SK-MEL-5 (cell line): Measurements from ENCODE around the gene CTBS. TPM values are rescaled to one million over a fixed set of nuclear protein-coding genes. Genes with fewer than 3 reads are reported as not detected.
"Not testable (repeated sequence)": the region's sequence is repeated elsewhere in the genome, so short reads cannot be mapped to it uniquely, and the experiment has no call there.

ENCODE experiments used
- DNase-seq: peaks from one replicate; pipeline ENCODE4 v3.0.0-alpha.2; 2016; ENCODE audit warnings: low read depth, low spot score
- in situ Hi-C: cut with HindIII; loops from 2 replicates; pipeline ENCODE4 v1.10.0; 2016; ENCODE audit warnings: low sequenced_read_pairs, high pct_unique_total_duplicates, low pct_unique_long_range_greater_than_20kb
- total RNA-seq: library from RNA; depleted of rRNA; stranded (reverse); fragments of >200 nt; shearing (Covaris generic); gene quantifications from 2 replicates; pipeline ENCODE4 v1.2.3, GENCODE V29; 2014

The CTBS gene
- total RNA-seq, 1 experiment from 2014 or later = 13.6 TPM

DNA sequence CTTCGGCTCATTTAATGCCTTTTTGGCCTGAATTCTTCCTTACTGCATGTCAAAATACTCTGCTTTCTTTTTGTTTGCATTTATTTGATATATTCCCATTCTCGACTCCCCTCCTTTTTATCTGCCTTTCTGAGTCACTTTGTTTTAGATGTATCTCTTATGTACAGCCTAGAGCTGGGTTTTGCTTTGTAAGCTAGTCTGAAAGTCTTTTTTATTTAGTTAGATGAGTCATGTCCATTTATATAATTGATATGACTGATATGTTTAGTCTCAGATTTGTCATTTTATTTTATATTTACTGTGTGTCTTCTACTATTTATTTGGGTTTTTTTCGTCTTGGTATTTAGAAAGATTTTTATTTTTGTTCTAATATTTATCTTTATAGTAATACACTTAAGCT, 34.3 kb downstream of the CTBS start:
- no peak for DNase-seq
- in situ Hi-C loops = no loop called here

DNA sequence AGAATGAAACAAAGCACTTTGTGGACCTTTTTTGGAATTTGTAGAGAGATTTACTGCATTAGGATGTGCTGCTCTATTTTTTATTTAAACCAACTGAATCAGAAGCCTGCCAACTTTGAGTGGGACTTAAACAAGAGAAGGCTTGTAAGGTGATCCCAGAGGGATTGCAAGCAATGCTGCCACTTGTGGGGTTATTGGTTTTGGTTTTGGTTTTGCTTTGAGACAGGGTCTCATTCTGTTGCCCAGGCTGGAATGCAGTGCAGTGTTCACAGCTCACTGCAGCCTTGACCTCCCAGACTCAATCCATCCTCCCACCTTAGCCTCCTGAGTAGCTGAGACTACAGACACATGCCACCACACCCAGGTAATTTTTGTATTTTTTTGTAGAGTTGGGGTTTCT, 35.6 kb downstream of the CTBS start:
- in situ Hi-C loops = no loop called here
- DNase-seq = no peak

DNA sequence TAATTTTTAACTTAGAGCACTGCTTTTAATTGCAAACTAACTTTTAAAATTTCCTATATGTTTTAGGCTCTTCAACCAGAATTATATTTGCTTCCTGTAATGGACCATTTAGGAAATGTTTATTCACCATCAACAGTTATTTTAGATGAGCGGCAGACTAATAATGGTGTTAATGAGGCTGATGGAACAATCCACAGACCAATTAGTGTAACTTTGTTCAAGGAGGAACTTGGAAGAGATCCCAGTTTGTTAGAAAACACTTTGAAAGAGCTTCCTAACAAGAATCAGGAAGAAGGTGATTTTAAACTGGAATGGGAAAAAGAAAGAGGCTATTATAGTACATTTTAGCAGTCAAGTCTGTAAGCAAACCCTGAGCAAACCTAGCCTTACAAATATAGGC, 48.5 kb downstream of the CTBS start:
- no peak for DNase-seq
- in situ Hi-C loops = no loop called here

DNA sequence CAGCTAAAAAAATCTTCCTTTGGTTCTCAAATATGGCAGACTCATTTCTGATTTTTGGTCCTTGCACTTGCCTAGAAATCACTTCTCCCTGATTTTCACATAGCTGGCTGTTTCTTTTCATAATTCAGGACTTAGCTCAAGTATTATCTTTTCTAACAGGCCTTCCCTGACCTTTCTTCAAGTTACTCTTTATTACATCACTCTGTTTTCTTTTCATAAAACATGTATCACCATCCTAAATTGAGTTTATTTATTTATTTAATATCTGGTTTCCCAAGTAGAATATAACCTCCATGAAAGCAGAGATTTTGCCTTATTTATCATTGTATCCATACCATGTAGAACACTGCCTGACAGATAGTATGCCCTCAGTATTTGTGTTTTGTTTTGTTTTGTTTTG, 49.6 kb downstream of the CTBS start:
- in situ Hi-C loops = no loop called here
- no peak for DNase-seq

DNA sequence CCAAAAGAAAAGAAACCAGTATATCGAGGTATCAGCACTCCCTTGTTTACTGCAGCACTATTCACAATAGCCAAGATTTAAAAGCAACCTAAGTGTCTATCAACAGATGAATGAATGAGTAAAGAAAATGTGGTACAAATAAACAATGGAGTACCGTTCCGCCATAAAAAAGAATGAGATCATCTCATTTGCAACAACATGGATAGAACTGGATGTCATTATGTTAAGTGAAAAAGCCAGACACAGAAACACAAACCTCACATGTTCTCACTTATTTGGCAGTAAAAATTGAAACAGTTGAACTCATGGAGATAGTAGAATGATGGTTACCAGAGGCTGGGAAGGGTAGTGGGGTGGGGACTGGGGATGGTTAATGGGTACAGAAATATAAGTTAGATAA, 63.6 kb downstream of the CTBS start:
- no peak for DNase-seq
- in situ Hi-C loops = no loop called here

DNA sequence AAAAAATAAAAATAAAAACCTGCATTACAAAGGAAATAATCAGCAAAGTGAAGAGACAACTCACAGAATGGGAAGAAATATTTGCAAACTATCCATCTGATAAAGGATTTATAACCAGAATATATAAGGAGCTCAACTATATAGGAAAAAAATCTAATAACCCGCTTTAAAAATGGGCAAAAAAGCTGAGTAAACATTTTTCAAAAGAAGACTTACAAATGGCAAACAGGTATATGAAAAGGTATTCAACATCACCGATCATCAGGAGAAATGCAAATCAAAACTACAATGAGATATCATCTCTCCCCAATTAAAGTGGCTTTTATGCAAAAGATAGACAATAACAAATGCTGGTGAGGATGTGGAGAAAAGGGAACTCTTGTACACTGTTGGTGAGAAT, 64.1 kb downstream of the CTBS start:
- in situ Hi-C loops = no loop called here
- DNase-seq = no peak

DNA sequence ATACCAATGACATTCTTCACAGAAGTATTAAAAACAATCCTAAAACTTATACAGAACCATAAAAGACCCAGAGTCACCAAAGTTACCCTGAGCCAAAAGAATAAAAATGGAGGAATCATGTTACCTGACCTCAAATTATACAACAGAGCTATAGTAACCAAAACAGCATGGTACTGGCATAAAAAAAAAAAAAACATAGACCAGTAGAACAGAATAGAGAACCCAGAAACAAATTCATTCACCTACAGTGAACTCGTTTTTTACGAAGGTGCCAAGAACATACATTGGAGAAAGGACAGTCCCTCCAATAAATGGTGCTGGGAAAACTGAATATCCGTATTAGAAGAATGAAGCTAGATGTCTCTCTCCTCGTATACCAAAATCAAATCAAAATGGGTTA, 65.2 kb downstream of the CTBS start:
- no peak for DNase-seq
- in situ Hi-C loops = no loop called here

DNA sequence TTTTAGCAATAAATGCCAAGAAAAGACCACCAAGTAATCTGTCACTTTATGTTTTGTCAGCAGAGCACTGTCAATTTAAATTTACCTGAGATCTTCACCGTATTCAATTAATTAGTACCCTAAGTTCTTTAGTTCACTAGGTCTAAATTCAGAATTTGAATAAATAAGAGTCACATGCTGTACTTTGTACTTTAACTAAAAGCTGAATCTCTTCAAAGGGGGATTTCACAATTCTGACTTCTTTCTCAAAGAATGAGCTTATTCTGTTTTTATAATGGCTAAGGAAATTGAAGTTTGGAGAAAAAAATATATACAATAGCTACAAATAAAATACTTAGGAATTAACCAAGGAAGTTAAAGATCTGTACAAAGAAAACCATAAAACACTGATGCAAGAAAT, 65.7 kb downstream of the CTBS start:
- in situ Hi-C loops = no loop called here
- DNase-seq = no peak

- in situ Hi-C loops, DNase-seq: not testable (repeated sequence)
Measured at GRCh38 chr1:84507887-84508286, 66.4 kb downstream of the CTBS start.

- no peak for DNase-seq
- in situ Hi-C loops = no loop called here
Measured at GRCh38 chr1:84506729-84507453, 67.3 kb downstream of the CTBS start.

DNA sequence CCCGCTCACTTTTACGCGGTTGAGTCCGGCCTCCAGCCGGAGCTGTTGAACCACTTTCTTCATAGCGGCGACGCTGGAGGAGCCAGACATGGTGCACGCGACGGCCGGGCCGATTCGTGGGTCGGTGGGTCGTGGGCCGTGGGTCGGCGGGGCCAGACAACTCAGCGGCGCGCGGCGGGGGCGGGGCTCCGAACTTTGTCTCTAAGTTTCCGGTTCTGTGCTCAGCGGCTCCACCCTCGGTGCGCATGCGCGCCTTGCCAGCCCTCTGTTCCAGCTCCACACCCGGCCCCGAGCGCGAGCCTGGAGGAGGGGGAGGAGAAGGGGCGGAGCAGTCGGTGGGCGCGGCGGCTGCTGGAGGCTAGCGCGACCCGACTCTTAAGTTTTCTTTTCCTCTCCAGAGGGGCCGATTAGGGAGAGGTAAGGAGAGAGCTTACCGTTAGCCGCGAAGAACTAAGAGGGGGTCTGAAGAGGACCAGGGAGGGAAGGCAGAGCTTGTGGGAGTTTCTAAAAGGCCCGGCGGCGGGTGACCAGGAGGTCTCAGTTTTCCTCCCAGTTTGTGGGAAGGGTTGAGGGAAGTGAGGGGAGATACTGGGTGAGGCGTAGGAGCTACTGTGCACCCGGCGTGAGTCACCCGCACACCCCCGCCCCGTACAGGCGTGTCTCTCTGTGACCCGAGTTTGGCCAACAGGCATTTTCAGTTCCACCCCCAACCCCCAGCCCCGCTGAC, 68.1 kb downstream of the CTBS start, which contains the start of the genes GNG5 and SPATA1:
Gene GNG5, minus strand, starts transcription at position 580 of the 727 bp plus-strand sequence. Its CDS starts 490 bp downstream, at position 90.
Gene SPATA1, plus strand, starts transcription at position 385 of the 727 bp plus-strand sequence. CDS start 9,974 bp downstream, outside the sequence.
- DNase-seq = peak; percentile 95
- in situ Hi-C loops = no loop called here

DNA sequence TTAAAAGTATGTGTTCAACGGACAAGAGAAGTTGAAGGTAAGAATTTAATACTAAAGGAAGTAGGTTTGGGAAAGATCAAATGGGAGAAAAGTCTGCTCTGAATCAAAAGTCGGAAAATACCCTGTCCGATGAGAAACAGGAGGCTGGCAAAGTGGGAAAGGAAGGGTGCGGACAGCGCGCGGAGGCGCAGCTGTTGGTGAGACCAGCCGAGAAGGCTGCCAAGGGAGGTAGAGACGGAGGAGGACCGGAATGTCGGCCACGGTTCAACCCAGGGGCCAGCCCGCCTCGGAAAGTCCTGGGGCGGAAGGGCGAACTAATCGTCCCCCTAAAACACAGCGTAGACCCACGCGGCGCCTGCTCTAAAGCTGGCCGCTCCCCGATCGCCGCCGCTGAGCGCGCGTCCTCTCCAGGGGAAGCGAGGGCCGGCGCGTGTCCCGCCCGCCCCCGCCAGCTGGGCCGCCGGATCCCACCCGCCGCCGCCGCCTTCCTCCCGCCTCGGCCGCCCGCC, 68.7 kb downstream of the CTBS start:
- no peak for DNase-seq
- in situ Hi-C loops = no loop called here

- in situ Hi-C loops = no loop called here
- peak; percentile 5 for DNase-seq
Measured at GRCh38 chr1:84504580-84505492, 69.4 kb downstream of the CTBS start.

GRCh38 chr1:84502927-84503326, 71.3 kb downstream of the CTBS start:
- no peak for DNase-seq
- in situ Hi-C loops = no loop called here
